Measurements from ENCODE around the gene NDUFA13.

Gene NDUFA13

DNA sequence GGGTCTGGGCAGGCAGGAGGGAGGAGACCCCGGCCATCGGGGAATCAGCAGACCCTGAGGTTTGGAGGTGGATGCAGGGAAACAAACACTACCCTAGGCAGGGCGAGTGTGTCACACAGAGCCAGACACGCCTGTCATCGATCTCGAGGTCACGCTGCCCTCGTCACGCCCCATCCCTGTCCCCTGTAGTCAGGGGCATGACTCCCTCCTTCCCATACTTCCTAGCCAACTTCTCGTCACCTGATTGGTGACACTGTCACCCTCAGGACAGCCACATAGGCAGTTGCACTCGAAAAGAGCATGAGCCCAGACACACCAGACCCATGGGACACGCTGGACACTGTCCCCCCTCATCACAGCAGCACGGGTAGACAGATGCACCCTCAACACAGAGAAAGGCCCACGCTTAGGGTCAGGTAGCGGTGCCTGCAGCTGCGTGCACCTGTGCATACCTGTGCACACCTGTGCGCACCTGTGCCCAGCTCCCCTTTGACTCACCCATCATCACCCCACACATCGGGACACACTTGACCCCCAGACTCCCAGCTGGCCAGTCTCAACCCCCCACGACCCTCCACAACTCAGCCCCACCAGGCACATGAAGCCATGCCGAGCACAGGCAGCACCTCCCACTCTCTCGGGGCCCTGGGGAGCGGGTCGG is 33.9 kb downstream of the NDUFA13 start:
- DNase-seq, result no peak

DNA sequence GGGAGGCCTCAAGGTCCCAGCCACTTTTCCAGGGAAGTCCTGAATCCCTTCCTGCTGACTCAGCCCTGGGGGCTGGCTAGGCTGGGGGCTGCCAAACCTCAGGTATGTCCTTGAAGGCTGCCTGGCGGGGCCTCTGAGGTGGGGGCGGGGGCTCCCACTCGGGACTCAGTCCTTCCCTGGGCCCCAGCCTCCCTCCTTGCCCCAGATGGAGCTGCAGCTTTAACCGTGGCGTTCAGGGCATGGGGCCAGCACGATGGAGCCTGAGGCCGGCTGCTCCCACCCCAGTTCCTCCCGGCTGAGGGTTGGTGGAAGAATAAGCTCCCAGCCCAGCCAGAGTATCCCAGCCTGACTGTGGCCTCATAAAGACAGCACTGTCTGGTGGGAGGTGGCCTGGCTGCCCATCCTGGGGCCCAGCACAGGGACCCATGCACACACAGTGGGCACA is 34.5 kb downstream of the NDUFA13 start:
- DNase-seq, result no peak

- no peak for DNase-seq
Observed at GRCh38 chr19:19550972-19551852, 35.2 kb downstream of the NDUFA13 start.

GRCh38 chr19:19551853-19552192 is 35.8 kb downstream of the NDUFA13 start:
- no peak for DNase-seq

- peak; percentile 36 for DNase-seq
Observed at GRCh38 chr19:19552798-19553197, 36.8 kb downstream of the NDUFA13 start.

GRCh38 chr19:19553670-19554069 is 37.6 kb downstream of the NDUFA13 start:
- DNase-seq, result no peak

DNA sequence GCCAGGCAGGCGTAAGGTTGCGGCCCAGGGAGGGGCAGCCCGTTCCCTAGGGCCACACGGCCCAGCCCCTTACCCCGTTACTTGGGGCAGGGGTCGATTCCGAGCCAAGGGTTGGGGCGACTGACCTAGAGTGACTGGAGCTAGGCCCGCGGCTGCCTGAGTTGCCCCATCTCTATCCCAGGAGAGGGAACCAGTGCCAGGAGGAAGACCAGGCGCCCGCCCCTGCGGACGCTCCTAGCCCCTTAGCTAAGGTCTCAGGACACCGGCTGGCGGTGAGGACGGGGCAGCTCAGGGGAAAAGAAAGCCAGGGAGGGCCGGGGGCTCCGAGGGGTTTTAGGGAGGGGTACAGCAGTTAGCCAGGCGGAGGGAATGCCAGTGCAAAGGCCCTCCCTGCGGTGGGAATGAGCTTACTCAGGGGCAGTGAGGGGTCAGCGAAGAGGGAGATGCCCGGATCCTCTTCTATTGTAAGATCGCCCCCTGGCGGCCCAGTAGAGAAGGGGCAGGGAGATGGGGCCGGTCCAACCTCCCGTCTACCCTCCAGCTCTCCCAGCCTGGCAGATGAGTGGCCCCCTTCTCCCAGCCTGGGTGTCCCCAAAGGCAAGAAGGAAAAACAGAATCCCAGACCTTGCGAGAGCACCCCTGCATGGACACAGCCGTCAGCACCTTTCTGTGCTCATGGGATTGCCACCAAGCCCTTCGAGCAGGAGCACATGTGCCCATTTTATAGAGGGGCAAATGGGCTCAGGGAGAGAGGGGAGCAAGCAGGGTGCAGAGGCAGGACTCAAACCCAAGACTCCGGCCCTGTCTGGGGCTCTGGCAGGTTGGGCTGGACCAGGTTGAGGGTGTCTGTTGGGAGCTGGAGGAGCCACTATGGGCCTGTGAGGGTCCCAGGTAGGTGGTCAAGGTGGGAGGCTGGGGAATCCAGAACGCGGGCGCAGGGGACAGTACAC is 38.3 kb downstream of the NDUFA13 start:
- peak; percentile 58 for DNase-seq

GRCh38 chr19:19558055-19558454 is 42.0 kb downstream of the NDUFA13 start:
- DNase-seq, result no peak

- DNase-seq, result no peak
Observed at GRCh38 chr19:19558636-19559035, 42.6 kb downstream of the NDUFA13 start.

GRCh38 chr19:19559931-19560330 is 43.9 kb downstream of the NDUFA13 start:
- peak; percentile 11 for DNase-seq

DNA sequence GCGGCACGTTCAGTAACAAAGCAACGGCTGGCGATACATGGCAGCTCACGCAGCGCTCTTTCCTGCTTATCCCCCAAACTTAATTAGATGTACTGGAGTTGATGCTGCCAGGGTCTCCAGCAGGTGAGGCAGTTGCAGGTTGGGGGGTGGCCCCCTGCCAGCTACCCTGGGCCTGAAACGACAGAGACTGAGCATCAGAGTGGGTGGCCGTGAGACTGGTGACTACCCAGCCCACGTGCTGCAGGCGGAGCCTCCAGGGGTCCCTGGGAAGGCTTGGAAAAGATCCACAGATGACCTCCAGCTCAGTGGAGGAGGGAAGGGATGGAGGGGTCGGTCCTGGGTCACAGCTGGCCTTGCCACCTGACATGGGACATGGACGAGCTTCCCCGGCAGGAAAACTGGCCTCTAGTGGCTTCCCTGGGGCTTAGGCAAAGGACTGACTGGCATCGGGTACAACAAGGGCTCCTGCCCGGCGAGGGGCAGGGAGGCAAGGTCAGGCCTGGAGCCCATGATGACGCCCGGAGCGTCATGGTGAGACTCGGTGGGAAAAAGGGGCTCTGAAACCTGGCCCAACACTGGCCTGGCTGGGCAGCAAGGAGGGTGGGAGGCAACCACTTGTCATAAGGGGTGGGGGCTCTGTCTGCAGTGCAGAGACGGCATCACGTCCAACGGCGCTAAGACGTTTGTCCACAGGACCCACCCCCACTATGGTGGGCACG is 46.1 kb downstream of the NDUFA13 start:
- DNase-seq, result no peak

- peak; percentile 64 for DNase-seq
Observed at GRCh38 chr19:19562665-19563347, 46.8 kb downstream of the NDUFA13 start.

DNA sequence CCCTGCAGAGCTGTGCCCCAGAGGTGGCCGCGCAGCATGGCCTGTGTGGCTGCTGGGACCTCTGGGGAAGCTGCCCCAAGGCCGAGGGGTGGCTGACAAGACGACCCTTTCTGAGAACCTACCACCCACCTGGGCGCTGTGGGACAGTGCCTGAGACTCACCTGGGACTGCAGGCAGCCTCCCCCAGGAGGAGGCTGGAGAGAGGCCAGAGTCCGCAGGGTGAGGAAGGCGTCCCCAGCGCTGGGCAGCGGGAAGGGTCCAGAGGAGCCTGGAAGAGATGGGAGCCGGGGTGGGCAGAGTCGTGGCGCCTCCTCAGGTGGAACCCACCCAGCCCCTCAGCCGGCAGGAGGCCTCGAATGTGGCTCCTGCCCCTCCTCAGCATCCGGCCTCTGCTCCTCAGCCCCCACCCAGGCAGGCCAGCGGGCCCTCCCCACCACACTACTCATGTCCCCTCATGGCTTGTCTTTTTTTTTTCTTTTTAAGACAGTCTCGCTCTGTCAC is 47.4 kb downstream of the NDUFA13 start:
- no peak for DNase-seq

DNA sequence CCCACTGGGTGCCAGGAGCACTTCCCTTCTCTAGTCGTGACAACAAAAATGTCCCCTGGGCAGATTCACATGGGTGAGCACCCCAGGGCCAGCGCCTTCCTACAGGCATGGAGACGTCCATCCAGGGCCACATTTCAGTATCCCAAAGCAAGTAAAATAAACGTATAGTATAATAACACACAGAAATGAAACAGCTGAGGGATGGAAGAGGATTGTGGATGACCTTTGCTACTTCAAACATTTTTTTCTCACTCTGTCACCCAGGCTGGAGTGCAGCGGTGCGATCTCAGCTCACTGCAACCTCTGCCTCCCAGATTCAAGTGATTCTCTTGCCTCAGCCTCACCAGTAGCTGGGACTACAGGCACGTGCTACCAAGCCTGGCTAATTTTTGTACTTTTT is 50.3 kb downstream of the NDUFA13 start:
- DNase-seq, result no peak

GRCh38 chr19:19567391-19567790 is 51.4 kb downstream of the NDUFA13 start:
- no peak for DNase-seq

DNA sequence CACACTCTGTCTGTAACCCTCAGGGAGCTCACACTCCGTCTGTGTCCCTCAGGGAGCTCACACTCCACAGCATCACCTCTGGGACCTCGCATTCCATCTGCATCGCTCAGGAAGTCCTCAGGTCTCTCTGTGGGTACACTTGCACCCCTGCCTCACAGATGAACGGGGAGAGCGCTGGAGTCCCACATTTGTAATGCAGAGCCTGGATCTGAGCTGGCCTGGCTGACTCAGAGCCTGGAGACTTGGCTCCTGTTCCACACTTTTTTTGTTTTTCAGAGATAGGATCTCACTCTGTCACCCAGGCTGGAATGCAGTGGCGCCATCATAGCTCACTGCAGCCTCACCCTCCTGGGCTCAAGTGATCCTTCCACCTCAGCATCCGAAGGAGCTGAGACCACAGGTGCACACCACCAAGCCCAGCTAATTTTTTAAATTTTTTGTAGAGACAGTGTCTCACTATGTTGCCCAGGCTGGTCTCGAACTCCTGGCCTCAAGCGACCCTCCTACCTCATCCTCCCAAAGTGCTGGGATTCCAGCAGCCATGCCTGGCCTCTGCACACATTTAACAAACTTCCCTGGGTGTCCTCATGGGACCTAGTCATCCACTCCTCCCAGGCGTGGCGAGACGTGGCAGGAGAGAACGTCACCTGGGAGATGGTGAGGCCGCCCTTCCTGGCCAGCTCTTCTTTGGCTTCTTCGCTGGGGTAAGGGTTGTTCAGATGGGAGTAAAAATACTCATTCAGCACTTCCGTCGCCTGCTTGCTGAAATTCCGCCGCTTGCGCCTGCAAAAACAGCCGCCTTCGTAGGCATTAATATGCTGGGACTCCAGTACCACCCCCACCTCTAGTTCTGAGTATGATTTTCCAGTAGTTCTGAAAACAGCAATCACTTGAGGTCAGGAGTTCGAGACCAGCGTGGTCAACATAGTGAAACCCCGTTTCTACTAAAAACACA is 53.1 kb downstream of the NDUFA13 start:
- no peak for DNase-seq

GRCh38 chr19:19570571-19570970 is 54.5 kb downstream of the NDUFA13 start:
- DNase-seq, result no peak

GRCh38 chr19:19571071-19571786 is 55.2 kb downstream of the NDUFA13 start:
- no peak for DNase-seq

GRCh38 chr19:19575411-19575810 is 59.4 kb downstream of the NDUFA13 start:
- no peak for DNase-seq
